Choroid plexus epithelial cell (primary cell): ENCODE results near the gene NATD1.
A peak's percentile ranks its signal among the peaks of the same experiment; 100 is the strongest.

Experiments used
- DNase-seq: peaks from one replicate; pipeline ENCODE4 v3.0.0-alpha.2; 2010; ENCODE audit warnings: low read depth
- H3K4me3 ChIP-seq: 2 replicates; pipeline ENCODE4 v1.5.1; 2011; ENCODE audit warnings: low read depth, mild to moderate bottlenecking, control low read depth, low read length, moderate library complexity
- CTCF ChIP-seq: conservative IDR thresholded peaks from 2 replicates; pipeline ENCODE4 v1.5.1; 2011; ENCODE audit warnings: low read depth, mild to moderate bottlenecking, control low read depth, inconsistent platforms, low read length, moderate library complexity

The NATD1 gene

GRCh38 chr17:21223086-21223485, 30.1 kb downstream of the NATD1 start:
- no peak overlapping the region for H3K4me3 ChIP-seq
- DNase-seq, result no peak
- no peak for TF ChIP-seq CTCF

- TF ChIP-seq CTCF, result no peak
- no peak for DNase-seq
- no peak overlapping the region for H3K4me3 ChIP-seq
These were observed 34.3 kb downstream of the NATD1 start for GRCh38 chr17:21218831-21219380.

GRCh38 chr17:21218101-21218500, 35.1 kb downstream of the NATD1 start:
- peak; percentile 29 for DNase-seq
- peak; percentile 3 for TF ChIP-seq CTCF
- no peak overlapping the region for H3K4me3 ChIP-seq

GRCh38 chr17:21217346-21217745, 35.9 kb downstream of the NATD1 start:
- H3K4me3 ChIP-seq, result no peak overlapping the region
- DNase-seq, result no peak
- no peak for TF ChIP-seq CTCF

GRCh38 chr17:21215935-21216334, 37.3 kb downstream of the NATD1 start:
- no peak for TF ChIP-seq CTCF
- no peak overlapping the region for H3K4me3 ChIP-seq
- DNase-seq, result peak; percentile 12

GRCh38 chr17:21214777-21215541, 38.3 kb downstream of the NATD1 start:
- no peak for TF ChIP-seq CTCF
- peak; percentile 39 for DNase-seq
- H3K4me3 ChIP-seq, result peak overlapping the region; percentile 99

GRCh38 chr17:21214015-21214776, 39.0 kb downstream of the NATD1 start, which contains the start of gene TMEM11:
TMEM11 (minus strand) TSS chr17:21214161; CDS start chr17:21214152, 9 bp downstream.
- H3K4me3 ChIP-seq, result peak within 1 kb of the TSS; percentile 99
- TF ChIP-seq CTCF, result no peak
- peak; percentile 97 for DNase-seq
